ENCODE results near the gene RAB17.
"Not testable (repeated sequence)": the region's sequence is repeated elsewhere in the genome, so short reads cannot be mapped to it uniquely, and the experiment has no call there.

RAB17 gene

DNA sequence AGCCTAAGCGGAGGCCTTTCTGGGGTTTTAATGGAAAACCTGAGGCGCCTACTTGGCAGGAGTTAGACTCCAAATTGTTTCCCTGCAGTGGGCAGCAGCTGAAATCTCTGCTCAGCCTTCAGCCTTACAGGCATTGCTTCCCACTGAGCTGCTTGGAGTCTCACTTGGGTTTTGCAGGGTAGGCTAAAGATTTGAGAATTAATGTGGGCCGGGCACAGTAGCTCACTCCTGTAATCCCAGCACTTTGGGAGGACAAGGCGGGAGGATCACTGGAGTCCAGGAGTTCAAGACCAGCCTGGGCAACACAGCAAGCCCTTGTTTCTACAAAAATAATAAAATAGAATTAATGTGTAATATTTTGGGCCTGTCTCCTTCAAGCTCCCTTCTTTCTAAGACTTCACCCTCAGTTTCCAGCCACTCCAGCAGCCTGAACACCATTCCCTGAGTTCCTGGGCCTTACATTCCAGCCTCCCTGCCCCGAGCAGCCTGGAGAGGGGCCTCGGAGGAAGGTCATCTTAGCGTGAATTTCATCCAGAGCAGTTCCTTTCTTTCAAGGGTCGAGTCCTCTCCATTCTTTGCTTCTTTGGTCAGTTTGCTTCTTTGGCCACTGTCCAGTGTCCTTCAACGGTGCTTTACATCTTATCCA lies 9.1 kb upstream of the RAB17 start:
- peaks cover 10% of the 10 kb centered on the region for H3K36me3 Mint-ChIP-seq (ENCODE audit: insufficient read depth)
- H3K27ac Mint-ChIP-seq: peak overlapping the region; percentile 78 to 88
- H3K27me3 Mint-ChIP-seq: no peaks in the 10 kb centered on the region
- no peak overlapping the region for H3K4me3 Mint-ChIP-seq
- DNase-seq (no peak), ATAC-seq (replicated peaks) (no peak)
- peaks cover 16 to 22% of the 10 kb centered on the region in 2 donors for H3K4me1 Mint-ChIP-seq (ENCODE audit: low read depth in 2 of 2)
- no peaks in the 10 kb centered on the region for H3K9me3 Mint-ChIP-seq

DNA sequence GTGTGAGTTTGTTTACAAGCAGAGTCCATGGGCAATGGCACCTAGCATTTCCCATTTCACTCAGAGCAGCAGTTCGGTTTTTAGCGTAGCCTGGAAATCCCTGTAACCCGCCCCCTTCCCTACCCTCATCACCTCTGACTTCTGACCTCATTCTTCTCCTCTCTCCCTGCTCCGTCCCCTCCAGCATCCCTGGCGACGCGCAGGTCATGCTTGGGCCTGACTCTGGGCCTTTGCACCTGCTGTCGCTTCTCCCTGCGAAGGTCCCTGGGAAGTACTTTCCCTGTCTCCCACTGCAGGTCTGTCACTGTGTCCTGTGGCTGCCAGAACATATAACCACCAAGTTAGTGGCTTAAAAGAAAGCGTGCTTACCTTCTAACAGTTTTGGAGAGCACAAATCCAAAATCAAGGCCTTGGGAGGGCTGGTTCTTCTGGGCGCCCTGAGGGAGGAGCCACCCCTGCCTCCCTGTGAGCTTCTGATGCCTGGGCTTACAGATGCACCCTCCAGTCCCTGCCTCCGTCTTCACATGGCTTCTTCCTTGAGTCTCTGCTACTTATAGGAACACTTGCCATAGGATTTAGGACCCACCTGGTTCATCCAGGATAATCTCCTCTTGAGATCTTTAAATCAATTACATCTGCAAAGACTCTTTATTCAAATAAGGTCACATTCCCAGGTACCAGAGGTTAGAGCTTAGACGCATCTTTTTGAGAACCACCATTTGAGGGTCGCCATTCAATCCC lies 8.1 kb upstream of the RAB17 start:
- no peaks in the 10 kb centered on the region for H3K27me3 Mint-ChIP-seq
- DNase-seq (no peak), ATAC-seq (replicated peaks) (no peak)
- H3K4me1 Mint-ChIP-seq (ENCODE audit: low read depth in 2 of 2): peaks cover 11 to 18% of the 10 kb centered on the region in 2 donors
- H3K9me3 Mint-ChIP-seq: no peaks in the 10 kb centered on the region
- H3K27ac Mint-ChIP-seq: peak overlapping the region; percentile 49 to 88
- no peak overlapping the region for H3K4me3 Mint-ChIP-seq
- H3K36me3 Mint-ChIP-seq (ENCODE audit: insufficient read depth): peaks cover 7% of the 10 kb centered on the region

GRCh38 chr2:237597196-237598145 lies 6.9 kb upstream of the RAB17 start:
- peaks cover 3% of the 10 kb centered on the region for H3K36me3 Mint-ChIP-seq (ENCODE audit: insufficient read depth)
- no peaks in the 10 kb centered on the region for H3K27me3 Mint-ChIP-seq
- no peak for ATAC-seq (replicated peaks)

DNA sequence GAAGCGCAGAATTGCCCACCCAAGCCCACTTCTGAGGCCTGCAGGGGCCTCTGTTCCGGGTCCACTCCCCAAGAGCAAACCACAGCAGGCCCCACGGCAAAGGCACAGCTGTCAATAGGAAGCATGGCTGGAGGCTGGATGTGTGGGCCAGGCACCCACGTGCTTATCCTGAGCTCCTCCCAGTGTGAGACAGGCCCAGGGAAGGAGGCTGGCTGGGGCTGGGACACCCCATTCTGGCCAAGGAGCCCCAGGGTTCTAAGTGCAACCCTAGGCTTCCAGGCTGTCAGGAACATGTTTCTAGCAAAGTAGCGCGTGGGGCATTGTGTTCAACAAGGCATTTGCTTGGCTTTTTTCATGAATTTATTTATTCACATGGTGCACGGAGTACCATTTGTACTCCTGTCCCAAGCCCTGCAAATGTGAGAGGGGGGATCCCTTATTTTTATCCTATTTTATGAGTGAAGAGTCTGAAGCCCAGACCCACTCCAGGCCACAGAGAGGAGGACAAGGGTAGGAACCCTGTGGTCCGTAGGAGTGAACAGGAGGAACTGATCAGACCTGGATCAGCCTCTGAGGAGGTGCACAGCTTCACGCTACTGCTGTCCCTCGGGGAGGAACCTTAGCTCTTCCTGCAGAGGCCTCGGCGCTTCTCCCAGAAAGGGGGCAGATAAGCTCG lies 6.1 kb upstream of the RAB17 start:
- DNase-seq (no peak), ATAC-seq (replicated peaks) (no peak)
- Mint-ChIP-seq H3K27me3 (no peaks in the 10 kb centered on the region), H3K4me1 (ENCODE audit: low read depth in 2 of 2) (peaks cover 7 to 8% of the 10 kb centered on the region in 2 donors), H3K27ac (peak overlapping the region; percentile 49 to 72), H3K36me3 (ENCODE audit: insufficient read depth) (peaks cover 2% of the 10 kb centered on the region), H3K9me3 (no peaks in the 10 kb centered on the region), H3K4me3 (no peak overlapping the region)

More at GRCh38 chr2:237597196-237598145, 6.9 kb upstream of the RAB17 start:
- Mint-ChIP-seq H3K27ac (peak overlapping the region; percentile 49 to 88), H3K4me3 (no peak overlapping the region), H3K9me3 (no peaks in the 10 kb centered on the region), H3K4me1 (ENCODE audit: low read depth in 2 of 2) (peaks cover 6 to 8% of the 10 kb centered on the region in 2 donors)
- DNase-seq: no peak

- H3K27me3 Mint-ChIP-seq; H3K36me3 Mint-ChIP-seq (ENCODE audit: insufficient read depth); ATAC-seq (replicated peaks); DNase-seq; H3K9me3 Mint-ChIP-seq; H3K4me3 Mint-ChIP-seq: not testable (repeated sequence)
- Mint-ChIP-seq H3K27ac (peak overlapping the region in 1 of 2 donors; percentile 72), H3K4me1 (ENCODE audit: low read depth in 2 of 2) (peaks cover 10 to 14% of the 10 kb centered on the region in 2 donors)
Observed at GRCh38 chr2:237595829-237596519, 5.4 kb upstream of the RAB17 start.

- H3K4me1 Mint-ChIP-seq (ENCODE audit: low read depth in 2 of 2): peaks cover 10 to 16% of the 10 kb centered on the region in 2 donors
- H3K27me3 Mint-ChIP-seq: peaks cover 10 to 16% of the 10 kb centered on the region in 2 donors
- no peak overlapping the region for H3K27ac Mint-ChIP-seq
- H3K9me3 Mint-ChIP-seq: no peaks in the 10 kb centered on the region
- no peak for ATAC-seq (replicated peaks)
- no peaks in the 10 kb centered on the region for H3K36me3 Mint-ChIP-seq (ENCODE audit: insufficient read depth)
- no peak overlapping the region for H3K4me3 Mint-ChIP-seq
- DNase-seq: no peak
Observed at GRCh38 chr2:237594514-237594871, 4.0 kb upstream of the RAB17 start.

DNA sequence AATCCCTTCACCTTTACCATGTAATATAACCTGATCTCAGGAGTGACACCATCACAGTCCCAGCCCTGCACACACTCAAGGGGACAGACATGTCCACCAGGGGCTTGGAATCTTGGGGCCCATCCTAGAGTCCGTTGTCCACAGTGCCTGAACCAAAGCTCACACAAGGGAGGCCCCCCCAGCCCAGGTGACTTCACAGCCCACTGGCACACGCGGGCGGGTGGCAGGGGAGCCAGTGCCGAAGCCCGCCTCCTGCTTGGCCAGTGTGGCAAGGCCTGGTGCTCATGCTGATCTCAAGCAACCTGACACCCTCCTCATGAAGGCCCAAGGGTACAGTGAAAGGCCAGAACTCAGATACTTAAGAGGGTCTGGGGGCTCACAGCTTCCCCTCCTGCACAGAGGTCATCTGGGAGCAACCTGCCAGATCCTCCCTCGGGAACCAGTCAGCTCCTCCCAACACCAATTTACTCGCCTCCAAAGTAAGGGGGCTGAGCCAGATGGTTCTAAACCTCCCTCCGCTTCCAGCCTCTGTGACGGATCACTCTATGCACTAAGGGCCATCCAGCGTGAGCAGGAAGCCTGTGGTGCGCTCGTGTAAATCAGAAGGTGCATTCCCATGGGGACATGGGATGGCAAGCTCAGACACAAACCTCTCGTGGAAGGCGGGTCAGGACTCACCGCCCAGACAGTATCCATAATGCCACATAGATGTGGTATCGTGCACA lies 3.2 kb upstream of the RAB17 start:
- Mint-ChIP-seq H3K4me3 (no peak overlapping the region), H3K36me3 (ENCODE audit: insufficient read depth) (no peaks in the 10 kb centered on the region), H3K4me1 (ENCODE audit: low read depth in 2 of 2) (peaks cover 10 to 16% of the 10 kb centered on the region in 2 donors), H3K27me3 (peaks cover 16% of the 10 kb centered on the region in 2 donors), H3K27ac (no peak overlapping the region), H3K9me3 (no peaks in the 10 kb centered on the region)
- DNase-seq: no peak
- ATAC-seq (replicated peaks): no peak

DNA sequence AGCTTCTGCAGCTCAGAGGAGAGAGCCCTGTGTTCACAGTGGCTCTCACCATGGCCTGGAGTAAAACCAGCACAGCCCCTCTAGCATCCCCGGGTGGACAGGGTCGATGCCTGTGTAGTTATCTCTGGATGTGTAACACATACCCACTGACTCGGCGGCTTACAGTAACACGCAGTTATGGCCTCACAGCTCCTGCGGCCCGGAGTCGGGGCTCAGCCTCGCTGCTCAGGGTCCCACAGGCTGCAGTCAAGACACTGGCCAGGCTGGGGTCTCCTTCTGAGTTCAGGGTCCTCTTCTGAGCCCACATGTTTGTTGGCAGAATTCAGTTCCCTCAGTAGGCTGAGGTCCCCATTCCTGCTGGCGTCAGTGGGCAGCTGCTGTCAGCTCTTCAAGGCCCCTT lies 2.5 kb upstream of the RAB17 start:
- Mint-ChIP-seq H3K4me3 (no peak overlapping the region), H3K27me3 (peaks cover 16% of the 10 kb centered on the region in 2 donors), H3K27ac (no peak overlapping the region), H3K4me1 (ENCODE audit: low read depth in 2 of 2) (peaks cover 5 to 11% of the 10 kb centered on the region in 2 donors), H3K36me3 (ENCODE audit: insufficient read depth) (no peaks in the 10 kb centered on the region), H3K9me3 (no peaks in the 10 kb centered on the region)
- DNase-seq: no peak
- no peak for ATAC-seq (replicated peaks)

- H3K4me3 Mint-ChIP-seq: no peak overlapping the region
- no peaks in the 10 kb centered on the region for H3K9me3 Mint-ChIP-seq
- DNase-seq (no peak), ATAC-seq (replicated peaks) (no peak)
- peaks cover 17 to 19% of the 10 kb centered on the region in 2 donors for H3K27me3 Mint-ChIP-seq
- peaks cover 5 to 9% of the 10 kb centered on the region in 2 donors for H3K4me1 Mint-ChIP-seq (ENCODE audit: low read depth in 2 of 2)
- H3K27ac Mint-ChIP-seq: no peak overlapping the region
- no peaks in the 10 kb centered on the region for H3K36me3 Mint-ChIP-seq (ENCODE audit: insufficient read depth)
Observed at GRCh38 chr2:237592425-237592980, 2.0 kb upstream of the RAB17 start.

GRCh38 chr2:237591141-237591881 lies 777 bp upstream of the RAB17 start:
- H3K4me3 Mint-ChIP-seq: no peak overlapping the region
- no peaks in the 10 kb centered on the region for H3K9me3 Mint-ChIP-seq
- H3K27ac Mint-ChIP-seq: peak overlapping the region in 1 of 2 donors; percentile 44
- H3K27me3 Mint-ChIP-seq: peaks cover 29 to 31% of the 10 kb centered on the region in 2 donors
- ATAC-seq (replicated peaks) (no peak), DNase-seq (no peak)
- H3K36me3 Mint-ChIP-seq (ENCODE audit: insufficient read depth): no peaks in the 10 kb centered on the region
- H3K4me1 Mint-ChIP-seq (ENCODE audit: low read depth in 2 of 2): peaks cover 5 to 9% of the 10 kb centered on the region in 2 donors

DNA sequence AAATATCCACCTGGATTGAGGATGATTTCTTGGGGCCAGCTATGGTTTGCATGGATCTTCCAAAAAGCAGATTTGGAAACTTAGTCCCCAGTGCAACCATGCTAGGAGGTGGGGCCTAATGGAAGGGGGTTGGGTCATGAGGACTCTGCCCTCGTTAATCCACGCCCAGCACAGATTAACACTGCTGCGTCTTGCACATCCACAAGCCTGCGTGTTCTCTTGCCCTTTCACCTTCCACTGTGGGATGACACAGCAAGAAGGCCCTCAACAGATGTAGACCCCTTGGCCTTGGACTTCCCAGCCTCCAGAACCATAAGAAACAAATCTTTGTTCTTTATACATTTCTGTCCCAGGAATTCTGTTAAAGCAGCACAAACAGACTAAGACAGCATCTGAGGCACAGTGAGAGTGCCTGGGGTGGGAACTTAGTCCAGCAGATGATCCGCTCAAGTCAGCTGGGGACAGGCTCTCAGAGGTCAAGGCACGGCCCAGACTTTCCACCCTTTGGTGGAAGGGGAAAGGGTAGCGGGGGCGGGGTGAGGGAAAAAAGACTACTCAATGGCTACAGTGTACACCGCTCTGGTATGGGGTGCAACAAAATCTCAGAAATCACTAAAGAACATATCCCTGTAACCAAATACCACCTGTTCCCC lies 2.4 kb downstream of the RAB17 start:
- Mint-ChIP-seq H3K4me1 (ENCODE audit: low read depth in 2 of 2) (peaks cover 5 to 9% of the 10 kb centered on the region in 2 donors), H3K36me3 (ENCODE audit: insufficient read depth) (no peaks in the 10 kb centered on the region), H3K27ac (no peak overlapping the region), H3K4me3 (no peak overlapping the region), H3K9me3 (no peaks in the 10 kb centered on the region), H3K27me3 (peaks cover 31 to 35% of the 10 kb centered on the region in 2 donors)
- ATAC-seq (replicated peaks) (no peak), DNase-seq (no peak)
